AG04449 (cell line): ENCODE results near the gene RAB6B.

Experiments used
- CTCF ChIA-PET: fragments of 350-600 bp; formaldehyde crosslinking; extraction: SDS; loops from one replicate; lab custom pipeline; 2021; ENCODE audit warnings: antibody characterized with exemption; lab: Yijun Ruan, JAX
- POLR2A ChIA-PET: fragments of 400-600, 350-600 bp; formaldehyde crosslinking; extraction: SDS; loops from one replicate; lab custom pipeline; 2020; ENCODE audit warnings: antibody characterized with exemption, inconsistent platforms; lab: Yijun Ruan, JAX
- DNase-seq: peaks from one replicate; pipeline ENCODE4 v3.0.0-alpha.2; 2010; ENCODE audit warnings: low read depth, low spot score
- H3K4me3 ChIP-seq: 2 replicates; pipeline ENCODE4 v1.5.1; 2011; ENCODE audit warnings: low read depth, mild to moderate bottlenecking, control low read depth, low read length
- TF ChIP-seq, protein P1 (sequence below): IDR thresholded peaks from one replicate; pipeline ENCODE4 v1.5.1; 2011; ENCODE audit warnings: mild to moderate bottlenecking, moderate library complexity, low read length, control low read depth, inconsistent platforms; ENCODE audit not compliant: insufficient read depth; ENCODE audit errors: missing control alignments

Gene RAB6B

DNA sequence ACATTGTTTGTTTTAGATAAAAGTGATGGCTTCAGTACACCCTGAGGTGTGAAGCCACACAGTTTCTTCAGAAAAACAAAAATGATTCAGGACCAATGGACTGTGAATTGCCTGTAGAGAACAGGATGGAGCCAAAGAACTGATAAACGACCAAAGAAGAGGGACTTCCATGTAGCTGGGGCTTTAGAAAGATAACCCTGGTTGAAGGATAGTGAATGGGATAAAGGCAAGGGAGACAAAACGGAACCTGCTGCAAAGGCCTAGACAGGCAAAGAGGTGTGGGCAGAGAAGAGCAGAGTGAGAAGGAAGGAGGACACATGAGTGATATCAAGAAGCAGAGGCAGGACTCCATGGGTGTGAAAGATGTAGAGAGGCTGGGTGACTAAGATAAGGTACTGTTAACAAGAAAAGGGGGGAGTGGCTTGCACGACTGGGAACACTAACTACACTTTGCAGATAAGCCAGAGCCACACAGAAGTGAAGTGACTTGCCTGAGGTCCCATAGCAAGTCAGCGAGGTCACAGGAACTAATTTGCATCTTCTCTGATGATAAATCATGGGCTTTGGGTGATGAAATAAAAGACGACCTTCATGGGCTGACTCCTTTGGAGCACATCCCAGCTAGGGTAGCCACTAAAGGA lies 44.3 kb downstream of the RAB6B start:
- CTCF ChIA-PET, result no interaction called here
- DNase-seq, result no peak
- TF ChIP-seq, protein P1, sequence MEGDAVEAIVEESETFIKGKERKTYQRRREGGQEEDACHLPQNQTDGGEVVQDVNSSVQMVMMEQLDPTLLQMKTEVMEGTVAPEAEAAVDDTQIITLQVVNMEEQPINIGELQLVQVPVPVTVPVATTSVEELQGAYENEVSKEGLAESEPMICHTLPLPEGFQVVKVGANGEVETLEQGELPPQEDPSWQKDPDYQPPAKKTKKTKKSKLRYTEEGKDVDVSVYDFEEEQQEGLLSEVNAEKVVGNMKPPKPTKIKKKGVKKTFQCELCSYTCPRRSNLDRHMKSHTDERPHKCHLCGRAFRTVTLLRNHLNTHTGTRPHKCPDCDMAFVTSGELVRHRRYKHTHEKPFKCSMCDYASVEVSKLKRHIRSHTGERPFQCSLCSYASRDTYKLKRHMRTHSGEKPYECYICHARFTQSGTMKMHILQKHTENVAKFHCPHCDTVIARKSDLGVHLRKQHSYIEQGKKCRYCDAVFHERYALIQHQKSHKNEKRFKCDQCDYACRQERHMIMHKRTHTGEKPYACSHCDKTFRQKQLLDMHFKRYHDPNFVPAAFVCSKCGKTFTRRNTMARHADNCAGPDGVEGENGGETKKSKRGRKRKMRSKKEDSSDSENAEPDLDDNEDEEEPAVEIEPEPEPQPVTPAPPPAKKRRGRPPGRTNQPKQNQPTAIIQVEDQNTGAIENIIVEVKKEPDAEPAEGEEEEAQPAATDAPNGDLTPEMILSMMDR, result no peak
- POLR2A ChIA-PET, result no interaction called here
- no peak overlapping the region for H3K4me3 ChIP-seq

DNA sequence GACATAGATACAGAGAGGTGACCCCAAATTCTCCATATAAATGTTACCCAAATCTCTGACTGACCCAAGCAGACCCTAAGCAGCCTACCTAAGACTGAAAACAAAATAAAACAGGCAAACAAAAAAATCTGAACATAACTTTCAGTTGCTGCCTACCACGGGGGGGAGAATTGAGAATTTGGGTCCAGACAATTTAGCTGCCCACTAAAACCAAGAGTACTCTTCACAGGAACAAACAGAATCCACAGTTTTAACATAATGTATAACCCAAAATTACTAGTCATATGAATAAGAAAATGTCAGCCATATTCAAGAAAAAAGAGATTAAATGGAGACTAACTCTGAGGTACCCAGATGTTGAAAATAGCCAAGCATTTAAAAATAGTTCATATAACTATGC lies 45.6 kb downstream of the RAB6B start:
- POLR2A ChIA-PET, result no interaction called here

DNA sequence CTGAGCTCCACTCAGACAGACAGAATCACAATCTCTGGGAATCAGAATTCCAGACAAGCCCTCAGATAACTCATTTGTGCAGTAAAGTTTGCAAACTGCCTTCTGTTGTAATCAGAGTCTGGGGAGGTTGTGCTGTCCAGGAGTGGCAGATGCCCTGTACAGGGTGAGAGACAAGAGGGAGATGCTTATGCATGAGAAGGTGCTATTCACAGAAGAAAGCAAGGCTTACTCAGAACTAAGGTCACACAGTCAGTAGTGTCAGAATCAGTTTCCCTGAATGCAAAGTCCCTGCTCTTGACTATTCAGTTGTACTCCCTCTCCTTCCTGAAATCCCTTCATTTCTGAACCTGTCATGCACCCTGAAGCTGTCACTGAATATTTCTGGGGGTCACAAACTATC lies 46.3 kb downstream of the RAB6B start:
- no peak overlapping the region for H3K4me3 ChIP-seq
- POLR2A ChIA-PET, result no interaction called here
- CTCF ChIA-PET, result no interaction called here
- DNase-seq, result no peak
- TF ChIP-seq, protein P1, result no peak

More for the DNA sequence above, 45.6 kb downstream of the RAB6B start:
- no peak overlapping the region for H3K4me3 ChIP-seq
- TF ChIP-seq, protein P1, result no peak
- CTCF ChIA-PET, result no interaction called here
- DNase-seq, result no peak

DNA sequence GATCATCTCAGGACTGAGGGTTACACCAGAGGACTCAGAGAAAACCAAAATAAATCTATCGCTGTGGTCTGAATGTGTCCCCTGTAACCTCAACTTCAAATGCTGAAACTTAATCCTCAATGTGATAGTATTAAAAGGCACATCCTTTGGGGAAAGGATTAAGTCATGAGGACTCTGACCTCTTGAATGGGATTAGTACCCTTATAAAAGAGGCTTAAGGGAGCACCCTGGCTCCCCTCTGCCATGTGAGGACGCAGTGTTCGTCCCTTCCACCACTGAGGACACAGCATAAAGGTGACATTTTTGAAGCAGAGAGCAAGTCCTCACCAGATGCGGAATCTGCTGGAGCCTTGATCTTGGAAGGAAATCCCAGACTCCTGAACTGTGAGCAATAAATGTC lies 50.6 kb downstream of the RAB6B start:
- ChIA-PET CTCF (no interaction called here), POLR2A (no interaction called here)
- no peak overlapping the region for H3K4me3 ChIP-seq
- TF ChIP-seq, protein P1, result no peak
- DNase-seq, result no peak

DNA sequence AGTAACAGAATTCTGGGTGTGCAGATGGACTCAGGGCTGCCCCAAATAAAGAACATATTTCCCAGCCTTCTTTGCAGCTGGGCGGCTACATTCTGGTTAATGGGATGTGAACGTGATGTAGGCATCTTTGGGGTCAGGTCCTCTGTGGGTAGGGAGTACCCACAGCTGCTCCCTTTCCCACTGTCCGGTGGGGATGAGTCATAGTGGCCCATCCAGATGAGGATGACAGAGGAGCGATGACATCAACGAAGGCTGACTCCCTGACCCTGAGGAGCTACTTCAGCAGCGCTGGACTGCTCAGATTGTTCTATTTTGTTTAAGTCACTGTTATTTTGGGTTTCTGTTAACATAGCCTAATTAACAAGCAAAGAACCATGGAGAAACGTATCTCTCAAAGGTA lies 52.0 kb downstream of the RAB6B start:
- no peak overlapping the region for H3K4me3 ChIP-seq
- DNase-seq, result no peak
- CTCF ChIA-PET, result no interaction called here
- TF ChIP-seq, protein P1, result no peak
- POLR2A ChIA-PET, result no interaction called here

DNA sequence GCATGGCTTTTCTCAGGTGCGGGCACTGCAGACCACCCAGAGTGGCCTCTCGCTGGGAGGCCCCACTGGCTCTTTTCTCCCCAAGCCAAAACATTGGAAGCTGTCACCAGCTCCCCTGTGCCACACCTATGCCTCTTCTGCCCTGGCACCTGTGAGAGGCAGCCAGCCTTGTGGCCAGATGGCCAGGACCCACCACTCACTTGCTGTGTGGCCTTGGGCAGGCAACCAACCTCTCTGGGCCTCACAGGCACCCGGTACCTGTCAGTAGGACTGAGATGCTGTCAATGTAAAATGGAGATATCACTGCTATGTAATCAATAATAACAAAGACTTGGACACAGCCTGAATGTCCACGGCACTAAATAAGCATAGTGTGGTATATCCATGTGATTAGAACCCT lies 53.5 kb downstream of the RAB6B start:
- ChIA-PET CTCF (no interaction called here), POLR2A (no interaction called here)
- H3K4me3 ChIP-seq, result no peak overlapping the region
- TF ChIP-seq, protein P1, result no peak
- no peak for DNase-seq
